GM21423 (cell line): Measurements from ENCODE around the gene RPS6KA3.
A peak's percentile ranks its signal among the peaks of the same experiment; 100 is the strongest.

Source experiments
- ATAC-seq: cut with Tn5 transposase; IDR thresholded peaks from one replicate; pipeline ENCODE4 v1.9.1; 2021; ENCODE audit warnings: mild to moderate bottlenecking, moderate library complexity; ENCODE audit not compliant: unreplicated experiment

RPS6KA3 gene

DNA sequence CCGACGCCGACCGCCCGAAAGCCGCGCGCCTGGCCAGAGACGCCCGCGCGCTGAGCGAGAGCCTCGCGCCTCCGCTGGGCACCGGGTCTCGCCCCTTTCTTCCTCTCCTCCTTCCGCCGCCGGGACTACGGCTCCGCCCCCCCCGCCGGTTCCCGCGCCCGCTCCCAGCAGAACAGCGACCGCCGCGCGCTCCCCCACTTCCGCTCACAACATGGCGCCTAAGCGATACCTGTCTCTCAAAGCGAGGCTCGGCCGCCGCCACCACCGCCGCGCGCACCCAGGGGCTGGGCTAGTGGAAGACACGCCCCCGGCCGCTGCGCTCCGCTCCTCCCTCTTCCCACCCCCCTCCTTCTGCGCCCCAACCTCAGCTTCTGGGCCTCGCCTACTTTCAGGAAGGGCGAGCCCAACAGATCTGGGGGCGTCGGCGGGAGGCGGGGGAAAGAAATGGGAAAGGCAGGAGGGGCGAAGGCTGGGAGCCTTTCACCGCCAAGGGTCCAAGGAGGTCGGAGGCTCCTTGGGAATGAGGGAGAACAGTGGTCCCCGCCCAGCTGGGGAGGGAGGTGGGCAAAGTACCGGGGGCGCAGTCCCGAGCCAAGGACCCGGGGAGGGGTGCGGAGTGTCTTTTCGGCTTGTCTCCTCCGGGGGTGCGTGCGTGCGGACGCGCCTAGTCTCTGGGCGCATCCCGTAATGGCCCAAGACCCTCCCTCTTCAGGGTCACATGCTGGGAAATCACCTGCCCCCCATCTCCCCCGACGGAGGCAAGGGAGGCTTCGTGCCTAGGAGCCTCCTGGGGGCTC, at the start of gene RPS6KA3:
Gene RPS6KA3 (minus strand): TSS at position 100 of the 797 bp plus-strand sequence. CDS start 277 bp downstream, outside the sequence.
- peak; percentile 81 for ATAC-seq

DNA sequence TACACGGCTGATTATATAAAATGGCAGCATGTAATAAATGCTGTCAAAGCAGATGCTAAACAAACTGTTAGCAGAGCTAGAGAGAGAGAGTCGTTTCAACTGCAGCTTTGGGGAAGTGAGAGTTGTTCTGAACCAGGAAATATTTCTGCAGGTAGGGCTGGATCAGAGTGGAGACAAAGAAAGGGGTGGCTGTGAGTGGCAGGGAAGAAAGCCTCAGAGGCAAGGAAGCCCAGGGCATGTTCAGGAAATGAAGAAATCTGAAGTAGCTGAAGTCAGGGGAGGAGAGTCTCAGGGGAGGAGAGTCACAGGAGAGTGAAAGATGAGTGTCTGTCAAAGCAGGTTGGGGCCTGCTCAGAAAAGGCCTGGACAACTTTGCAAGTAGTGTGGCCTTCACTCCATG, 48.4 kb upstream of the RPS6KA3 start:
- ATAC-seq, result peak; percentile 81

DNA sequence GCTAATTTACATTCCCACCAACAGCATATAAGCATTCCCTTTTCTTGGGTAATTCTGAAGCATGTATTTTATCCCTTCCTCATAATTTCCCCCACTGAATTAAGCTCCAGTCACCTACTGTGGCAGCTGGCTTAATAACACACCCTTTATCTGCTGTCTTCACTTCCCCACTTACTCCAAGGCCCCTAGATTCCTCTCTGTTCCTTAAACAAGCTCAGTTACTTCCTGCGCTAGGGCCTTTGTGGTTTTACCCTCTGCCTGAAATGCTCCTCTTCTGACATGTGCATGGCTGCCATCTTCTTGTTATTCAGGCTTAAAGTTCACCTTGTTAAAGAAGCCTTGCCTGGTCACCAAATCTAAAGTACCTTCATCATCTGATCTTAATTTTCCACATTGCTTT, 47.2 kb upstream of the RPS6KA3 start:
- no peak for ATAC-seq

DNA sequence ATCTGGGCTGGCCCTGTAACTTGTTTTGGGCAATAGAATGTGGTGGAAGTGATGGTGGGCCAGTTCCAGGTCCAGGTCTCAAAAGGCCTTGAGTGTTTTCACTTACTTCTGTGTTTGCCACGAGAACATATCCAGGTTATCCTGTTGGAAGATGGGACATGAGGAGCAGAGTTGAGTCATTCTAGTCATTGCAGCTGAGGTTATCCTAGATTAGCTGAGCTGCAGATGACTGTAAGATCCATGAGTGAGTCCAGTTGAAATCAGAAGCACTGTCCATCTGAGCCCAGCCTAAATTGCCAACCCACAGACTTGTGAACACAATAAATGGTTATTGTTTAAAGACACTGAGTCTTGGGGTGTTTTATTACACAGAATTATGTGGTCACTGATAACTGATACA, 45.3 kb upstream of the RPS6KA3 start:
- no peak for ATAC-seq

DNA sequence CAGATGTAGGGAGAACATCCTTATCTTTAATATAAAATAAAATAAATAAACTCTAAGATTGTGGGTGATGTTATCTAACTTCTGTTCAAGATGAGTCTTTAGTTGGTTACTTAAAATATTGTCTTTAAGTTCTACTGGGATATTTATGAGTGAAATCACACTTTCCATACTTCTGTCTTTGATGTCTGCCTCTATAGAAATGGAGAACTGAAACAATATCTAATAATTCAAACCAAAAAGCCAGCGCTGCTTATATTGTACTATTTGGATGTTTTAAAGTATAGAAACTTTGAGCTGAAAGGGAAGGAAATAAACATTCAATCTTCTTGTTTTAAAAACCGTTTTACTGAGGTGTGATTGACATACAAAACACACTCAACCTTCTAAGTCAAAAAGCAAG, 44.8 kb upstream of the RPS6KA3 start:
- no peak for ATAC-seq

DNA sequence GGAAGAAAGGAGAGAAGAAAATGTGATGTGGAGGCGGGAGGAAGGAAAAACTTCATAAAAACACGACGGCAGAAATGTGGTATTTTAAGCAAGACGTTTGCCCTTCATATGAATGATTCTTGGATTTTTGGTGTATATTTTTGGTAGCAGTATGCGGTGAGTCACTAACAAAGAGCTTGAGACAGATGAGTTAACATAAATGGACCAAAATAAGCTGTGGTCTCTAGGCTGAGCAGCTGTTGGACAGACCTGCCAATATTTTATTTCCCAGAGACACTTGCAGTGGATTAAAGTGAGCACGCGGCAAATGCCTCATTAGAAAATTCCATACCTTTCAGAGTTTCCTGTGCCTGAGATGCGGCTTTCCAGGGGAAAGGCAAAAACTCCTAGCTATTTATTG, 43.1 kb upstream of the RPS6KA3 start:
- no peak for ATAC-seq

DNA sequence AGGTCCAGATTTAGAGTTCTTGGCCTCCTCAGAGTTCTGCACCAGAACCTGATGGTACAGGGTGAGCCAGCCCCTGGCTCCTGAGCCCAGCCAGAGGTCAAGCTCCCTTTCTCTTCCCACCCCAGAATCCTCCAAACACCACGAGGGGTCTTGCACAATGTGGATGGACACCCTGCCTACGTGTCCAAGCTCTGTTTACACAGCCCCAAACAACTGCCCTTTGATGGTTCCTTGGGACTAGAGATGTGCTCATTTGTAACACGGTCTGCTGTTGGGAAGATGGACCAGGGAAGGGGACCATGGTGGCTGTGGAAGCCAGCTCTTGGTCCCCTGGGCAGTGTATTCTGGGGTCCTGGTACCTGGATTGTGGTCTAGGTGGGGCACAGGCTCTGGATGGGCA, 40.0 kb upstream of the RPS6KA3 start:
- ATAC-seq, result no peak

DNA sequence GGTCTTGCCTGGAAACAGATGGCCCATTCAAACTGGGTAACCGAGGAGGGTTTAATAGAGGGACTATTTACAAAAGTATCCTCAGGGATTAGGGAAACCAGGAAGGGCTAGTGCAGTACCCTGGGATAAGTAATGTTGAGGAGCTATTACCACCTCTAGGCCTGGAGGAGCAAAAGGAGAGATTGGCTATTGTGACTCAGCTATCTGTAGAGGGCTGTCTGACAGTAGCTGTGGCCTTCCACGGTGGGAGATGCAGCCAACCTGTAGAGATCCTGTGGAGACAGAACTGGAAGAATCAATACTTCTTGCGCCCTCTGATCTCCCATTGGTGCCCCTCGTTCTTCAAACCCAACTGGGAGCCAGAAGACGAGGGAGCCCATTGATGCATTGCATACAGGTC, 34.1 kb upstream of the RPS6KA3 start:
- ATAC-seq, result no peak

DNA sequence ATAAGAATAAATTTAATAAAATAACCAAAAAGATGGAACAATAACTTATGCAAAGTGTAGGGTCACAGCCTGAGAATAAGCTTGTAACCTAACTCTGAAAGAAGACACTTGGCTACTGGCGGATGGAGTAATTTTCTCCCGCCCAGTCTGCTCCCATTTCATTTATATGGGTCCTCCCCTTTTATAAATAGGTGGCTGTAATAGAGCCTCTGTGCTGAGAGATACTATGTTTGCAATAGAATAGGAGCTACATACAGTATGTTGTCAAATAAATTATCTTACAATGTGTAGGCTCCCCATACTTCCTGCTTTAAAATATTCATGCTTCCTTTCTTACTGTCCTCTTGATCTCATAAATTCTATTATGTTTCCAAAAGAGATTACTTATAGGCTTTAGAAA, 28.2 kb upstream of the RPS6KA3 start:
- no peak for ATAC-seq

DNA sequence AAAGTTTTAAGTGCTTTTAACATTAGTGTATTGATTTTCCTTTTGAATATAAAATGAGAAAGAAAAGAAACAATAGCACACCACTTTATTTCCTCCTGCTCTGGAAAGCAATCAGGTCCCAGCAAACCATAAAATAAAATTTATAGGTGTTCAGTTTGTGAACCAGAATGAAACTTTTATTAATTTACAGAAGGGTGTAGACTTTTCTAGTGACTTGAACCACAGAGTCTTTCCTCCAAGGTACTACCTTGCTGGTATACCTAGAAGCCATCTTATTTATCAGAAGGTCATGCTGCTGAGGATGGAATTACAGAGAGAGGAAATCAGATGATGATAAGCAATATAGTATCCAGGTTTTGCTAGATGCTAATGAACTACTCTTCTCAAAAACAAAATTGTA, 27.6 kb upstream of the RPS6KA3 start:
- ATAC-seq, result no peak

DNA sequence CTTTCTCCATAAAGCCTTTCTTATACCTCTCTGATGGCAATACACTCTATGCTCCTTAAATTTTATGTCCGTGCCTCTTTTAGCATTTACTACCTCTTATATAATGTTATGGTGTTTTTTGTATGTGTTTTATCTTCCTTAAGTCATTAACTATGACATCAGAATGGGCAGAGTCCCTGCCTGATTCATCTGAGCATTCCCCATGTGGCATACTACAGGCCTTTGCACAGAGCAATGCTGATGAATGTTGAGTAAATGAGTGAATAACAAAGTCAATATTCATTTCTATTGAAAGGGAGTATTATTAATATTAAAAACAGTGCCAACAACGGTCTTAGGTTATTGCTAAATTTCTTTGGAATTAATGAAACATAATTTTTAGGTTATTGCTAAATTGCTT, 18.8 kb upstream of the RPS6KA3 start:
- ATAC-seq, result no peak

DNA sequence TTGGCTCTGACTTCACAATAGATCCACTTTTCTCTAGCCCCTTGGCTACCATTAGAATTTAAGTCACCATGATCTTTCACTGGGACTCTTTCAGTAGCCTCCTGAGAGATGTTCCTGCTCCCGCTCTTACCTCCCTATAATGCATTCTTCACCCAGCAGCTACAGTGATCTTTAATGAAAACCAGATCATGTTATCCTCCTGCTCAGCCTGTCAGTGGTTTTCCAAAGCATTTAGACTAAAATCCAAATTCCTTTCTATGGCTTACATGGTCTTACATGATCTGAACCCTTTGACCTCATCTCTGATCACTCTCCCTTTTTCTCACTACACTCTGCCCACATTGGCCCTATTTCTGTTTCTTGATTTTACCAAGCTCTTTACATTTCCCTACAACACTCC, 18.3 kb upstream of the RPS6KA3 start:
- ATAC-seq, result no peak

DNA sequence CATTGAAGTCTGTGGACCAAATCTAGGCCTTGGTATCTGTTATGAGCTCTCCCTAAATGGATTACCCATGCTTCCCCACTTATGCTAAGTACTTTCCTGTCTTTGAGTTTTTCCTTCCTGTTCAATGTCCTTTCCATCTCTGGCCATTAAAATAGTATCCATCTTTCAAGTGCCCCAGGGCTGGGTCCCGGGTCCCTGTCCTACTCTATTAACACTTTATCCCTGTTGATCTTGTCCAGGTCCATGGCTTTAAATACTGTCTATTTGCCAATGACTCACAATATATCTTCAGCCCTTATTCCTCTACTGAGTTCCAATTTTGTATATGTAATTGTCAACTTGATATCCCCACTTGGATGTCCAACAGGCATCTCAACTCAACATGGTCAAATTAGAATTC, 17.7 kb upstream of the RPS6KA3 start:
- ATAC-seq, result no peak

DNA sequence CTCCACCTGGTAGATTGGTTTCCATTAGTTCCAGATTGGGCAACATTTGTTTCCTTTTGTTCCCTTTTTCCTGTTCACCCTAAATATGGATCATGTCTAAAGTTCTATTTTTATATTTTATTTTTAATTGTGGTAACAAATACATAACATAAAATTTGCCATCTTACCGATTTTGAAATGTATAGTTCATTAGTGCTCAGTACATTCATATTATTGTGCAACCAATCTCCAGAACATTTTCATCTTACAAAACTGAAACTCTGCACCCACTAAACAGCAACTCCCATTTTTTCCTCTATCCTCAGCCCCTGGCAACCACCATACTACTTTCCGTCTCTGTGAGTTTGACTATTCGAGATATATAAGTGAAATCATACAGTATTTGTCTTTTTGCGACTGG, 14.2 kb upstream of the RPS6KA3 start:
- no peak for ATAC-seq

DNA sequence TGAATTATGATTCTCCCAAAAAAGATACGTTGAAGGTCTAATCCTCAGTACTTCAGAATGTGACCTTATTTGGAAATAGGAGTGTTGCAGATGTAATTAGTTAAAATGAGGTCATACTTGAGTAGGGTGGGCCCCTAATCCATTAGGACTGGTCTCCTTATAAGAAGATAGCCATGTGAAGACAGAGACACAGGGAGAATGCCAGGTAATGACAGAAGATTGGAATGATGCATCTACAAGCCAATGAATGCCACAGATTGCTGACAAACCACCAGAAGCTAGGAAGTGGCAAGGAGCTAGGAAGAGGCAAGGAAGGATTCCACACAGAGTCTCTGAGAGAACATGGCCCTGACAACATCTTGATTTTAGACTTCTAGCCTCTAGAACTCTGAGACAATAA, 7.4 kb upstream of the RPS6KA3 start:
- ATAC-seq, result no peak

DNA sequence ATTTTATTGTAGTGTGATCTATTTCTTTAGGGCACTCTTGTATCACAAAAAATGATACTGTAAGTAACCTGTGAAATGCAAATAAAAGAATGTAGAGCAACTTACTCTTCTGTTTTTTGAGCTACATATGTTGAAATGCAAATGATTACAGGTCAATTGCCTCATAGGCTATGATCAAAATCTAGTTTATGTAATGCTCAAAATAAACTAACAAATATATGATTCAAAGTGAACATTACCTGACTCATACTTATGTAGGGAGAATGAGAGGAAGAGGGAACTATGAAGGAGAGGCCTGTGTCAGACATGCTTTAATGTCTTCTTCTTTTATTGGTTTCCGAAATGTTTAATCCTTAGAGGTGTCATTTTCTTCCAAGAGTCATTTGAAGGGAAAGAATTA, 5.0 kb upstream of the RPS6KA3 start:
- no peak for ATAC-seq

DNA sequence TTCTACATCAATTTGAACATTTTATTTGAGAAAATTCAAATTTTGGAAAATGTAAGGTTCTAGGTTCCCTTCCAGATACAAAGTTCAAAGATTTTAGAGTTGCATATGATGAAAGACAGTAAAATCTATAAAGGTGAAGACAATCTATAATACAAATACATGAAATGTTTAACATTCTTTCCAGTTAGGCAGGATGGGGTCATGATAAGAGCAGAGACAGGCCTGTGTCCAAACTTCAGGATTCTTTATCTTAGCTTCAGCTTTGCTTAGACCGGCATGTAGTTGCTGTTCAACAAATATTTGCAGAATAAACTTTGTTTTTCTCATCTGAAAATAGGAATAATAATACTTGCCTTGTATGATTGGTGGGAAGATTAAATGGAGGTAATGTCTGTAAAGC, 4.5 kb upstream of the RPS6KA3 start:
- ATAC-seq, result no peak

DNA sequence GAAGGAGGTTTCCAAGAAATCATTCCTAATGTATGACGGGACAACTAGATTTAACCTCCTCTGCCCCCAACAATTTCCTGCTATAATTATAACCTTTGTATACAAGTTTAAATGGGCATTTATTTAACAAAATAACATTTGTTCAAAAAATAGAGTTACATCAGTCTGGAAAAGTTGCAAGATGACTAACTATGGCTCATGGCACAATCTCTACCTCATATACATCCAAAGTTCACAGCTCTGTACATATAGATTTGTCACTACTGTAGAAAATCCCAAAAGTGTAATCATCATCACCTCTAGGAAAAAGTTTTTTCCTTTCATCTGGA, 3.8 kb upstream of the RPS6KA3 start:
- ATAC-seq, result no peak

DNA sequence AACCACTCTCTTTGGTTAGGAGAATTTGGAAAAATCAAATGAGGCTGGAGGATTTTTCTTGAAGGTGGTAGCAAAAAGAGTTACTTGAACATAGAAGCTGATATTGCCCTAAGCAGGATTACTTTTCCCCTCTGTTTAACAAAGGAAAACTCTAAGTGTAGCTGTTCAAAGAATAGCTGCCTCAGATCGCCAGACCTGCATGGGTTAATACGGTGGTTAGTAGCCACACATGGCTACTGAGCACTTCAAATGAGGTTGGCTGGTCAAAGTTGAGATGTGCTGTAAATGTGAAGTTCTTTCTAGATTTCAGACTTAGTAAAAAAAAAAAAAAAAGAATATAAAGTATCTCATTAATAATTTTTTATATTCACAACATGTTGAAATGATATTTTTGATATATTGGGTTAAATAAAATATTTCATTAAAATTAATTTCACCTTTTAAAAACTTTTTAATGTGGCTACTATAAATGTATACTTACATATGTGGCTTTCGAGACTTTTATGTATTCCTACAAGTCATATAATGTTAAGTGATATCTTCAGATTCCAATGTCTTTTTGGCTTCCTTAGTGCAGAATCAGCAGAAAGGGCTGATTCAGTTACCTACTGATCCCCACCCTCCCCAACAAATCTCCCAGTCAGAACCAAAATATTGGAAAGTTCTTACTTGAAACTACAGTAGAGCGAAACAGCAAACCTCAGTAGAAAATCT, 3.3 kb upstream of the RPS6KA3 start:
- ATAC-seq, result no peak

DNA sequence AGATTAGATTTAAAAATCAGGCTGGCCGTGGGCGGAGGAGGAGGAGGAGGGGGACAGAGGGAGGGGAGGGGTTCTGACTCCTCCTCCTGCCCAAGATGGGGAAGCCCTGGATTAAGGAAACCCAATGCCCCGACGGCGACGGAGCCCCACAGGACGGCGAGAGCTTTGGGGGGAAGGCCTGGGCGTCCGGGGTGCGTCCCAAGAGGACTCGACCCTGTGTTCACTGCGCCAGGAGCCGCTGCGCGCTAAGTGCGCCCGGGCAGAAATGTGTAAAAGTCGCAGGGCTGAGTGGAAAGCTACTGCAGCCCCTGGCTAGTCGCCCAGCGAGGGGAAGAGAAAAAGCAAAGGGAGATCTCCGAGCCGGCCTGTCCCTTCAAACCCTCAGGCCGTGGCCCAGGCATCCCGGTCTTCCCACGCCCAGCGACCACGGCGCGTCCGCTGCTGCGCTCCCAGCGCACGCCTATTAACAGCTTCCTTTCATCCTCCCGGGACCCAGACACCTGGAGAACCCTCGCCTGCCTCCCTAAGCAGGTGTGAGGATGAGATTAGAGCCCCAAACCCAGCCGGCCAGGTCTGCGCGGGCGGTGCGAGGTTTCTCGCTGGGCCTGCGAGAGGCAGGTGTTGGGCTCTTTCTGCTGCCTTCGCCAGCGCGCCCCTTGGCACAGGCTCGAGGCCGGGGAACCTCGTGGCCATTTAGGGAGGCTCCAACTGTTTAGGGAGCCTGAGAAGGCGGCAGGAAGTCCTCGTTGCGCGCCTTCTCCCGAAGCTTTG, 1.4 kb upstream of the RPS6KA3 start:
- ATAC-seq, result no peak

DNA sequence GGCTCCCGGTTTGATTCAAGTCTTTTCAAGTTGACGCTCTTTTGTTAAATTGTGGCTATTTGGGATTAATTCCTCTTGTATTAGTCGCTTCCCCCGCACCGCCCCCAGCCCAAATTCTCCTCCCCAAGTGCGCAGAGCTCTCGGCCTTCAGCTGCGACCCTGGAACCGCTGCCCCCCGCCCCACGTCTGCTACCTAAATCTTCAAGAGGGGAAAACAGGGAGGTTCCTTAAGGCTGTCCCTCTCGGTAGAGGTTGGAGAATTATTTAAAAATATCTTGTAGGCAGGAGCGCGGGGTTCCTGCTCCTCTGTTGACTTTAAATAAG, 860 bp upstream of the RPS6KA3 start:
- no peak for ATAC-seq
